ENCODE results near the gene TST. TPM values are rescaled to one million over a fixed set of nuclear protein-coding genes. Genes with fewer than 3 reads are reported as not detected.
A peak's percentile ranks its signal among the peaks of the same experiment; 100 is the strongest.

The TST gene
- total and polyA plus RNA-seq, 9 of the 15 experiments (the other 6 are each of a cell fraction or from before 2014, with no cell fraction given), result 1.4 to 26.9 (median 12.4) TPM

DNA sequence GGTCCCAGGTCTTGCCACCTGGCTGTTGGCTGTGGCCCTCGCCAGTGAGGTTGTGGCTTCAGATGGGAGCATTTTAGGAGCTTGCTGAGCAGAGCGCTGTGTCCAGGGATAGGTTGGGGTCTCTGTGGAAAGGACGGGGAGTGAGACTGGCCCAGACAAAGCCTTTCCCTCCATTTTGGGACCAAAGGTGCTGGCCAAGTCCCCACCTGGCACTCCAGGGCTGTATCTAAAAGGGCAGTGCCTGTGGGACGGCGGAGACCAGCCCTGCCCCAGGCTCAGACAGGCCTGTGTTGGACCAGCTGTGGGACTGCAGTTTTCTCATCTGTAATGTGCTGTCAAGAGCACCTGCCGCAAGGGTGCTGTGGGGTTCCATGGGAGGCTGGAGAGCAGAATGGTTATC, 27.3 kb upstream of the TST start (continued):
- TF ChIP-seq, protein P1, sequence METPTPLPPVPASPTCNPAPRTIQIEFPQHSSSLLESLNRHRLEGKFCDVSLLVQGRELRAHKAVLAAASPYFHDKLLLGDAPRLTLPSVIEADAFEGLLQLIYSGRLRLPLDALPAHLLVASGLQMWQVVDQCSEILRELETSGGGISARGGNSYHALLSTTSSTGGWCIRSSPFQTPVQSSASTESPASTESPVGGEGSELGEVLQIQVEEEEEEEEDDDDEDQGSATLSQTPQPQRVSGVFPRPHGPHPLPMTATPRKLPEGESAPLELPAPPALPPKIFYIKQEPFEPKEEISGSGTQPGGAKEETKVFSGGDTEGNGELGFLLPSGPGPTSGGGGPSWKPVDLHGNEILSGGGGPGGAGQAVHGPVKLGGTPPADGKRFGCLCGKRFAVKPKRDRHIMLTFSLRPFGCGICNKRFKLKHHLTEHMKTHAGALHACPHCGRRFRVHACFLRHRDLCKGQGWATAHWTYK (CRISPR knock-in tag; IDR thresholded peaks at IDR 0.05), result no peak
- TF ChIP-seq BRD9 (IDR thresholded peaks at IDR 0.05; ENCODE audit: low read depth, partially characterized antibody), result no peak

DNA sequence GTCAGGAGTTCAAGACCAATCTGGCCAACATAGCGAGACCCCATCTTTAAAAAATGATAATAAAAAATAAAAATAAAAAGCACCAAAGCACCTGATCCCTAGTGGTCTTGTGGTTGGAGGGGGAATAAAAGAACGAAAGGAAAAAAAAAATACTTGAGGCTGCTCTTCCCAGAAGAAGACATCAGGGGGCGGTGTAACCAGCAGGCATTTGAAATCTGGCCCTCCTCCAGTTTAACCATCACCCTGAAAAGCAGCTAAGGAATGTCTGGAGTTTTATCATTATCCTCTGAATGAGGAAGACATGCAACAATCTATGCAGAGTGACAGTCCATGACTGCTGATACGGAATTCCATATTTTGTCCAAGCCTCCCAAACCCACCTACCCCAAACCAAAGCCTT, 26.7 kb upstream of the TST start:
- Histone ChIP-seq H2AFZ (ENCODE audit: low read depth, low read length) (no peak overlapping the region), H3K27me3 (ENCODE audit: control insufficient read depth in 2 of 2, insufficient read depth in 2 of 2, low read length in 2 of 2) (peaks cover 0 to 3% of the 10 kb centered on the region in 2 experiments; a peak in 1 of 5 replicates), H3K9ac (ENCODE audit: insufficient read depth in 1 of 2, low read depth in 2 of 2, low read length in 2 of 2) (no peak overlapping the region), H3K9me3 (replicated peaks; ENCODE audit: control insufficient read depth, insufficient read depth, low read depth, low read length) (no peaks in the 10 kb centered on the region), H3K4me3 (no peak overlapping the region), H3K4me2 (ENCODE audit: insufficient read depth, low read length) (no peak overlapping the region), H4K20me1 (replicated peaks; ENCODE audit: control insufficient read depth, insufficient read depth, low read length) (no peaks in the 10 kb centered on the region), H3K36me3 (ENCODE audit: control insufficient read depth, insufficient read depth, low read length) (no peaks in the 10 kb centered on the region), H3K79me2 (ENCODE audit: control insufficient read depth, insufficient read depth, low read length) (no peaks in the 10 kb centered on the region), H3K9me1 (ENCODE audit: control insufficient read depth, insufficient read depth, low read length) (no peaks in the 10 kb centered on the region), H3K4me1 (replicated peaks in 1 of 2; ENCODE audit: control insufficient read depth in 2 of 2, insufficient read depth in 2 of 2, low read length in 2 of 2) (peaks cover 0 to 7% of the 10 kb centered on the region in 2 experiments; a peak in 2 of 5 replicates), H3K27ac (ENCODE audit: extremely low read depth, low read depth, low read length) (no peak overlapping the region)
- intact Hi-C loops (cut with micrococcal nuclease) (loop anchor here (10.0 kb wide), 2 partner anchors 171 to 261 kb away; no protein-coding TSS in a partner anchor), in situ Hi-C loops (cut with MboI) (no loop called here)
- DNase-seq (ENCODE audit: extremely low read depth in 1 of 4, low spot score in 3 of 4) (peak in 3 of 4 experiments; percentile 31 to 37 (median 31)), ATAC-seq (no peak), FAIRE-seq (no peak)
- WGBS (ENCODE audit: insufficient coverage, low coverage, missing lambda C conversion rate), result 3% methylated on average over 4 of the region's 4 CpGs
- POLR2A ChIA-PET, result no interaction called here
- CTCF ChIA-PET (ENCODE audit: low intra/inter-chr PET ratio), result no interaction called here
- no TSS peak for BruUV-seq (replicated peaks)
- TF ChIP-seq TBP (optimal IDR thresholded peaks at IDR 0.05; ENCODE audit: low read depth, low read length), result no peak
- peak; percentile 69 for TF ChIP-seq NFIC (IDR thresholded peaks at IDR 0.05)
- peak; percentile 59 for TF ChIP-seq ZNF384 (IDR thresholded peaks at IDR 0.05; ENCODE audit: low read depth, low read length)
- TF ChIP-seq SIN3B (IDR thresholded peaks at IDR 0.05; ENCODE audit: low read depth), result no peak
- TF ChIP-seq CCAR2 (IDR thresholded peaks at IDR 0.05; ENCODE audit: low read depth, low read length), result no peak
- TF ChIP-seq, protein P2, sequence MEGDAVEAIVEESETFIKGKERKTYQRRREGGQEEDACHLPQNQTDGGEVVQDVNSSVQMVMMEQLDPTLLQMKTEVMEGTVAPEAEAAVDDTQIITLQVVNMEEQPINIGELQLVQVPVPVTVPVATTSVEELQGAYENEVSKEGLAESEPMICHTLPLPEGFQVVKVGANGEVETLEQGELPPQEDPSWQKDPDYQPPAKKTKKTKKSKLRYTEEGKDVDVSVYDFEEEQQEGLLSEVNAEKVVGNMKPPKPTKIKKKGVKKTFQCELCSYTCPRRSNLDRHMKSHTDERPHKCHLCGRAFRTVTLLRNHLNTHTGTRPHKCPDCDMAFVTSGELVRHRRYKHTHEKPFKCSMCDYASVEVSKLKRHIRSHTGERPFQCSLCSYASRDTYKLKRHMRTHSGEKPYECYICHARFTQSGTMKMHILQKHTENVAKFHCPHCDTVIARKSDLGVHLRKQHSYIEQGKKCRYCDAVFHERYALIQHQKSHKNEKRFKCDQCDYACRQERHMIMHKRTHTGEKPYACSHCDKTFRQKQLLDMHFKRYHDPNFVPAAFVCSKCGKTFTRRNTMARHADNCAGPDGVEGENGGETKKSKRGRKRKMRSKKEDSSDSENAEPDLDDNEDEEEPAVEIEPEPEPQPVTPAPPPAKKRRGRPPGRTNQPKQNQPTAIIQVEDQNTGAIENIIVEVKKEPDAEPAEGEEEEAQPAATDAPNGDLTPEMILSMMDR (IDR thresholded peaks at IDR 0.05 in 2 of 3, conservative IDR thresholded peaks at IDR 0.05 in 1 of 3; ENCODE audit: insufficient read depth in 2 of 3, low read depth in 1 of 3, low read length in 3 of 3), result peak; percentile 49 to 64 (median 58)
- peak in 1 of 2 experiments; percentile 27; a peak in 2 of 4 replicates for TF ChIP-seq RAD21 (CRISPR knock-in tag; conservative IDR thresholded peaks at IDR 0.05 in 1 of 2, IDR thresholded peaks at IDR 0.05 in 1 of 2)
- TF ChIP-seq, protein P3, sequence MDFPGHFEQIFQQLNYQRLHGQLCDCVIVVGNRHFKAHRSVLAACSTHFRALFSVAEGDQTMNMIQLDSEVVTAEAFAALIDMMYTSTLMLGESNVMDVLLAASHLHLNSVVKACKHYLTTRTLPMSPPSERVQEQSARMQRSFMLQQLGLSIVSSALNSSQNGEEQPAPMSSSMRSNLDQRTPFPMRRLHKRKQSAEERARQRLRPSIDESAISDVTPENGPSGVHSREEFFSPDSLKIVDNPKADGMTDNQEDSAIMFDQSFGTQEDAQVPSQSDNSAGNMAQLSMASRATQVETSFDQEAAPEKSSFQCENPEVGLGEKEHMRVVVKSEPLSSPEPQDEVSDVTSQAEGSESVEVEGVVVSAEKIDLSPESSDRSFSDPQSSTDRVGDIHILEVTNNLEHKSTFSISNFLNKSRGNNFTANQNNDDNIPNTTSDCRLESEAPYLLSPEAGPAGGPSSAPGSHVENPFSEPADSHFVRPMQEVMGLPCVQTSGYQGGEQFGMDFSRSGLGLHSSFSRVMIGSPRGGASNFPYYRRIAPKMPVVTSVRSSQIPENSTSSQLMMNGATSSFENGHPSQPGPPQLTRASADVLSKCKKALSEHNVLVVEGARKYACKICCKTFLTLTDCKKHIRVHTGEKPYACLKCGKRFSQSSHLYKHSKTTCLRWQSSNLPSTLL (IDR thresholded peaks at IDR 0.05), result no peak

Data from K562 (cell line).